Measurements from ENCODE around the gene NFIC. TPM values are rescaled to one million over a fixed set of nuclear protein-coding genes. Genes with fewer than 3 reads are reported as not detected.
A peak's percentile ranks its signal among the peaks of the same experiment; 100 is the strongest.

The NFIC gene
- total and polyA plus RNA-seq, 10 of the 15 experiments (the other 5 are each of a cell fraction or from before 2014, with no cell fraction given) = 0.71 to 53.5 (median 10.2) TPM

GRCh38 chr19:3509566-3509989 lies 143.2 kb downstream of the NFIC start:
- intact Hi-C loops (cut with micrococcal nuclease; ENCODE audit: unreplicated experiment) = no loop called here
- ATAC-seq (no peak), FAIRE-seq (no peak), DNase-seq (ENCODE audit: low read depth, low spot score) (no peak)
- H3K4me1 ChIP-seq (ENCODE audit: control insufficient read depth, insufficient read depth, low read length) = peaks cover 7% of the 10 kb centered on the region
- no TSS peak for BruUV-seq (replicated peaks)
- no peak overlapping the region for H3K9ac ChIP-seq (ENCODE audit: control insufficient read depth, insufficient read depth, low read length)
- no peaks in the 10 kb centered on the region for H3K9me3 ChIP-seq (replicated peaks; ENCODE audit: control insufficient read depth, insufficient read depth, low read length)
- H4K20me1 ChIP-seq (ENCODE audit: control insufficient read depth, insufficient read depth) = no peaks in the 10 kb centered on the region
- H3K79me2 ChIP-seq (ENCODE audit: control insufficient read depth, insufficient read depth, low read length) = peaks cover 46% of the 10 kb centered on the region
- POLR2A ChIA-PET = no interaction called here
- CTCF ChIA-PET = no interaction called here
- no peak overlapping the region for H3K27ac ChIP-seq (ENCODE audit: control insufficient read depth, insufficient read depth)
- TF ChIP-seq CHD2 (IDR thresholded peaks at IDR 0.05; ENCODE audit: borderline replicate concordance, low read depth, low read length) (no peak), BACH1 (IDR thresholded peaks at IDR 0.05; ENCODE audit: borderline replicate concordance) (no peak), PKNOX1 (IDR thresholded peaks at IDR 0.05) (no peak), IKZF1 (conservative IDR thresholded peaks at IDR 0.05) (no peak), YY1 (IDR thresholded peaks at IDR 0.05; ENCODE audit: low read depth, low read length) (no peak), CBX3 (IDR thresholded peaks at IDR 0.05; ENCODE audit: borderline replicate concordance, low read depth) (no peak), JUNB (IDR thresholded peaks at IDR 0.05) (no peak), ZBED1 (IDR thresholded peaks at IDR 0.05; ENCODE audit: borderline replicate concordance) (no peak), USF1 (IDR thresholded peaks at IDR 0.05; ENCODE audit: borderline replicate concordance, extremely low read length, insufficient read depth, low read depth, low read length) (no peak), BCL3 (IDR thresholded peaks at IDR 0.05; ENCODE audit: borderline replicate concordance, insufficient read depth, low read depth, low read length, poor library complexity, severe bottlenecking) (peak; percentile 47), POLR2A (IDR thresholded peaks at IDR 0.05; ENCODE audit: low read depth, low read length) (peak; percentile 40; the same call in 1 of the 2 replicates), MTA2 (IDR thresholded peaks at IDR 0.05; ENCODE audit: low read depth) (no peak), RCOR1 (conservative IDR thresholded peaks at IDR 0.05; ENCODE audit: low read depth, low read length) (no peak), HDAC6 (IDR thresholded peaks at IDR 0.05; ENCODE audit: unreplicated experiment) (no peak), YBX1 (IDR thresholded peaks at IDR 0.05) (no peak)
- RAD21 ChIA-PET (ENCODE audit: unreplicated experiment) = no interaction called here
- 96% methylated on average over 15 of the region's 15 CpGs for WGBS (ENCODE audit: insufficient coverage, insufficient replicate concordance, low lambda C conversion rate, missing lambda C conversion rate)
- H3K4me2 ChIP-seq (ENCODE audit: control insufficient read depth, insufficient read depth) = no peak overlapping the region
- no peak overlapping the region for H3K4me3 ChIP-seq
- in situ Hi-C loops (cut with MboI) = no loop called here
- SMC1A ChIA-PET (ENCODE audit: uncharacterized antibody, unreplicated experiment) = no interaction called here
- H2AFZ ChIP-seq (ENCODE audit: control insufficient read depth, low read depth, low read length) = no peak overlapping the region
- H3K36me3 ChIP-seq (ENCODE audit: control insufficient read depth in 2 of 2, insufficient read depth in 2 of 2, low read length in 1 of 2) = peaks cover 0 to 1% of the 10 kb centered on the region in 2 experiments; a peak in 3 of 4 replicates
- no peaks in the 10 kb centered on the region for H3K27me3 ChIP-seq (replicated peaks in 1 of 2; ENCODE audit: control insufficient read depth in 2 of 2, insufficient read depth in 2 of 2, low read length in 1 of 2)
